ENCODE data around the gene SLC39A1. TPM values are rescaled to one million over a fixed set of nuclear protein-coding genes. Genes with fewer than 3 reads are reported as not detected.
A peak's percentile ranks its signal among the peaks of the same experiment; 100 is the strongest.

Gene SLC39A1
- total and polyA plus RNA-seq, 9 of the 15 experiments (the other 6 are each of a cell fraction or from before 2014, with no cell fraction given) = 9.9 to 81.1 (median 62.7) TPM

- TF ChIP-seq ZNF395 (CRISPR knock-in tag; IDR thresholded peaks at IDR 0.05) (peak; percentile 59; the same call in 1 of the 2 replicates), HMG20A (CRISPR knock-in tag; conservative IDR thresholded peaks at IDR 0.05) (no peak), ZNF57 (CRISPR knock-in tag; IDR thresholded peaks at IDR 0.05) (no peak), ZNF699 (CRISPR knock-in tag; IDR thresholded peaks at IDR 0.05; ENCODE audit: insufficient replicate concordance) (no peak), ZNF140 (CRISPR knock-in tag; IDR thresholded peaks at IDR 0.05) (no peak), CBFA2T2 (conservative IDR thresholded peaks at IDR 0.05) (peak; percentile 62; the same call in 1 of the 2 replicates), ADNP (tag; IDR thresholded peaks at IDR 0.05) (no peak), ZNF347 (CRISPR knock-in tag; IDR thresholded peaks at IDR 0.05; ENCODE audit: low read depth) (no peak), HMG20B (CRISPR knock-in tag; IDR thresholded peaks at IDR 0.05) (no peak), CBX3 (IDR thresholded peaks at IDR 0.05; ENCODE audit: borderline replicate concordance in 1 of 2, low read length in 2 of 2) (peak in 1 of 2 experiments; percentile 79; a peak in 1 of 3 replicates), NFE2L1 (tag; IDR thresholded peaks at IDR 0.05; ENCODE audit: borderline replicate concordance, low read depth) (no peak), MCM7 (IDR thresholded peaks at IDR 0.05) (no peak), PRDM10 (IDR thresholded peaks at IDR 0.05; ENCODE audit: partially characterized antibody) (peak; percentile 16), FUS (optimal IDR thresholded peaks at IDR 0.05; ENCODE audit: low read depth, low read length) (no peak), RFX5 (IDR thresholded peaks at IDR 0.05; ENCODE audit: low read depth, low read length) (no peak), CBX2 (IDR thresholded peaks at IDR 0.05; ENCODE audit: insufficient read depth, low read length, poor library complexity, severe bottlenecking) (no peak), L3MBTL2 (IDR thresholded peaks at IDR 0.05) (peak; percentile 96), ZNF79 (CRISPR knock-in tag; IDR thresholded peaks at IDR 0.05; ENCODE audit: low read depth) (no peak), LCOR (CRISPR knock-in tag; IDR thresholded peaks at IDR 0.05) (peak; percentile 93), ZNF3 (CRISPR knock-in tag; IDR thresholded peaks at IDR 0.05) (no peak)
- TF ChIP-seq, protein P1, sequence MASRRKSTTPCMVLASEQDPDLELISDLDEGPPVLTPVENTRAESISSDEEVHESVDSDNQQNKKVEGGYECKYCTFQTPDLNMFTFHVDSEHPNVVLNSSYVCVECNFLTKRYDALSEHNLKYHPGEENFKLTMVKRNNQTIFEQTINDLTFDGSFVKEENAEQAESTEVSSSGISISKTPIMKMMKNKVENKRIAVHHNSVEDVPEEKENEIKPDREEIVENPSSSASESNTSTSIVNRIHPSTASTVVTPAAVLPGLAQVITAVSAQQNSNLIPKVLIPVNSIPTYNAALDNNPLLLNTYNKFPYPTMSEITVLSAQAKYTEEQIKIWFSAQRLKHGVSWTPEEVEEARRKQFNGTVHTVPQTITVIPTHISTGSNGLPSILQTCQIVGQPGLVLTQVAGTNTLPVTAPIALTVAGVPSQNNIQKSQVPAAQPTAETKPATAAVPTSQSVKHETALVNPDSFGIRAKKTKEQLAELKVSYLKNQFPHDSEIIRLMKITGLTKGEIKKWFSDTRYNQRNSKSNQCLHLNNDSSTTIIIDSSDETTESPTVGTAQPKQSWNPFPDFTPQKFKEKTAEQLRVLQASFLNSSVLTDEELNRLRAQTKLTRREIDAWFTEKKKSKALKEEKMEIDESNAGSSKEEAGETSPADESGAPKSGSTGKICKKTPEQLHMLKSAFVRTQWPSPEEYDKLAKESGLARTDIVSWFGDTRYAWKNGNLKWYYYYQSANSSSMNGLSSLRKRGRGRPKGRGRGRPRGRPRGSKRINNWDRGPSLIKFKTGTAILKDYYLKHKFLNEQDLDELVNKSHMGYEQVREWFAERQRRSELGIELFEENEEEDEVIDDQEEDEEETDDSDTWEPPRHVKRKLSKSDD (conservative IDR thresholded peaks at IDR 0.05; ENCODE audit: low read length) = no peak
Observed at GRCh38 chr1:153967107-153967999, 4.0 kb upstream of the SLC39A1 start, which contains the start of gene CREB3L4 (continued).
